Measurements from ENCODE around the gene MCM3.

GRCh38 chr6:52233005-52233404, 51.5 kb downstream of the MCM3 start:
- TF ChIP-seq, protein P1, sequence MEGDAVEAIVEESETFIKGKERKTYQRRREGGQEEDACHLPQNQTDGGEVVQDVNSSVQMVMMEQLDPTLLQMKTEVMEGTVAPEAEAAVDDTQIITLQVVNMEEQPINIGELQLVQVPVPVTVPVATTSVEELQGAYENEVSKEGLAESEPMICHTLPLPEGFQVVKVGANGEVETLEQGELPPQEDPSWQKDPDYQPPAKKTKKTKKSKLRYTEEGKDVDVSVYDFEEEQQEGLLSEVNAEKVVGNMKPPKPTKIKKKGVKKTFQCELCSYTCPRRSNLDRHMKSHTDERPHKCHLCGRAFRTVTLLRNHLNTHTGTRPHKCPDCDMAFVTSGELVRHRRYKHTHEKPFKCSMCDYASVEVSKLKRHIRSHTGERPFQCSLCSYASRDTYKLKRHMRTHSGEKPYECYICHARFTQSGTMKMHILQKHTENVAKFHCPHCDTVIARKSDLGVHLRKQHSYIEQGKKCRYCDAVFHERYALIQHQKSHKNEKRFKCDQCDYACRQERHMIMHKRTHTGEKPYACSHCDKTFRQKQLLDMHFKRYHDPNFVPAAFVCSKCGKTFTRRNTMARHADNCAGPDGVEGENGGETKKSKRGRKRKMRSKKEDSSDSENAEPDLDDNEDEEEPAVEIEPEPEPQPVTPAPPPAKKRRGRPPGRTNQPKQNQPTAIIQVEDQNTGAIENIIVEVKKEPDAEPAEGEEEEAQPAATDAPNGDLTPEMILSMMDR (IDR thresholded peaks at IDR 0.05), result no peak
- TF ChIP-seq POLR2A (IDR thresholded peaks at IDR 0.05), result no peak

All from tibial nerve (tissue), 3 donors.